Measurements from ENCODE around the gene IGFLR1.
"Not testable (repeated sequence)": the region's sequence is repeated elsewhere in the genome, so short reads cannot be mapped to it uniquely, and the experiment has no call there.

The IGFLR1 gene

DNA sequence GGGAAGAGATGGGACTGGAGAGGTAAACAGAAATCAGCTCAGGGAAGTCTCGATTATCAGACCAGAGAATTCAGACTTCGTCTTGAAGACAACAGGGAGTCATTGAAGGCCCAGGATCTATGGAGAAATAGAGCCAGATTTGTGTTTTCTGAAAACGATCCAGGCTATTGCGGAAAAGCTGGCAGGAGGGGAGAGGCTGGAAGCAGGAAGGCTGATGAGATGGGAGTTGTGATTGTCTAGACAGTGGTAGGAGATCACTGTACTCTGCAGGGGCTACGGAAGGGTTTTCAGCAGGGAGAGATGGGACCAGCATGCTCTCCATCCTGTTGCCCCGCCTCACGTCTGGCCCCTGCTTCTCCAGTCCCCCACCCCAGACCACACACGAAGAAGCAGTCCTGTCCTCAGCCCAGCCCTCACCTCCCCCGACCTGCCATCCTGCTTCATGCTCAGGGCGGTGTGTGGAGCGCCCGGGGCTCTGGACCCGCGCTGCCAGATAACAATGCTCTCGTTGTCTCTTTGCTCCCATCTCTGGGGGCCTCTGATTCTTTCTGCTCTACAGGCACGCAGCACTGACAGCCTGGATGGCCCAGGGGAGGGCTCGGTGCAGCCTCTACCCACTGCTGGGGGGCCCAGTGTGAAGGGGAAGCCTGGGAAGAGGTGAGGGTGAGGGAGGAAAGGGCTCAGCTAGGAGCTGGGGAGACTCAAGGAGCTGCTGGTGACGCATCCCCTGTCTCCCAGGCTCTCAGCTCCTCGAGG, 35.0 kb upstream of the IGFLR1 start:
- in situ Hi-C loops (cut with MboI; ENCODE audit: low sequenced_read_pairs), result no loop called here

DNA sequence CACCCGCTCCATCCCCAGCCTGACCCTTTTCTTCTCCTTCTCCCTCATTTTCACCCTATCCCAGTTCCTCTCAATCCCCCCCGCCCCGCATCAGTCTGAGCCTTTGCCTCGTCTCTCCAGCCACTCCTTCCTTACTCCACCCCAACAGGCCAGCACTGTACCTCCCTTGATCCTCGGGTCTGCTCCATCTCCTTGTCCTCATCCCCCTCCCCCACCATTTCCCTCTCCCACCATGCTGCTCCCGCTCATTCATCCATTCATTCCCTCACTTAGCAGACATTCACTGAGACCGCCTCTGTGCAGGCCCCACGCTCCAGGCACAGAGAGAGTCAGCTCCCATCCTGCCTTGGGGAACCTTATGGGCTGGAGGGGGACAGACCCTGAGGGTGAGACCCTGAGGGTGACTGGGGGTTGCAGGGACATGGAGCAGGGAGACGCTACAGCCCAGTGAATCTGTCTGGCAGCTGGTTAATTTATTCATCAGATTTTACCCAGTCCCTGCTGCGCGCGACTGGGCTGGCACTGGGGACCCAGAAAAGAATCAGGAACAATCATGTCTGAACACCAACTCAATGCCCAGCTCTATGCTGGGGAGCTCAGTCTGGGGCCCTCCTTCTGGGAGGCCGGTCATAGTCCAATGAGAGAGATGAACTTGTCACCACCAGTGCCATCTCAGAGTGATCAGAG, 34.0 kb upstream of the IGFLR1 start:
- in situ Hi-C loops (cut with MboI; ENCODE audit: low sequenced_read_pairs), result no loop called here

DNA sequence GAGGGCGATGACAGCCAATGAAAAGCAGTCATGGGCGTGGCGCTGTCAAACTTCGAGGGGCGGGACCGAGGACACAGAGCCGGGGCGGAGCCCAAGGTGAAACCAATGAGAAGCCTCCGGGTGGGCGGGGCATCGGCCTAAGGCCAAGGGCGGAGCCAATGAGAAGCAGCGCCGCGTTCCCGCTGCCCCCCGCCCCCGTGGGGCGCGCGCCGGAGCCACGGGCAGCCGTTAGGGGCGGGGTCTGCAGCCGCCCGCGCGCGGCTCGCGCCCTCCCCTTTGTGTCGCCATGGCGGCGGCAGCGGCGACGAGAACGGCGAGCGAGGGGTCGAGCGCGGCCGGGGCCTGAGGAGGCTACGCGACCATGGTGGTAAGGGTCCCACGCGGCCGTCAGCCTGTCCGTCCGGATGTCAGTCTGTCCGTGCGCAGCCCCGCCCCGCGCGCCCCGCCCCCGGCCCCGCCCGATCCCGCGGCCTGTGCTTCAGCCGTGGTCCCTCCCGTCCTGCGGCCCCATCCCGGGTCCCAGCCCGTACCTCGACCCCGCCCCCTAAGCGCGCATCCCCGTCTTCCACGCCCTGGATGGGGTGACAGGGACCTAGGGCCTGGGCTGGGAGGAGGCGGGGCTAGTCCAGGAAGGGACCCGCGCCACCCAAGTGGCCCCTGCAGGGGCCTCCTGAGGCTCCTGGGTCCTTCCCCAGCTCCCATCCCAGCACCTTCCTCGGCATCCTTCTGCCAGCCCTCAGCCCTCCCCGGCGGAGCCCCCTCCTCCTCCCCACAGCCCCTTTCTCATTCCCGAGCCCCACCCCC, 33.2 kb upstream of the IGFLR1 start, which contains the start of gene ARHGAP33:
Gene ARHGAP33, plus strand, starts transcription at position 267 of the 804 bp plus-strand sequence. Its CDS starts 95 bp downstream, at position 362.
- in situ Hi-C loops (cut with MboI; ENCODE audit: low sequenced_read_pairs), result no loop called here

DNA sequence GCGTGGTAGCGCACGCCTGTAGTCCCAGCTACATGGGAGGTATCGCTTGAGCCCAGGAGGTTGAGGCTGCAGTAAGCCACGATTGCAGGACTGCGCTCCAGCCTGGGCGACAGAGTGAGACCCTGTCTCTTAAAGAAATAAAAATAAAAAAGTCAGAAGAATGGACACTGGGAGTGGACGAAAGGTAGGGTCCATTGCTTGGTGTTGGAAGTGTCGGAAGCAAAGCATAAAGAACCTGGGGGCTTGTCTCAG, 32.7 kb upstream of the IGFLR1 start:
- in situ Hi-C loops (cut with MboI; ENCODE audit: low sequenced_read_pairs), result no loop called here

DNA sequence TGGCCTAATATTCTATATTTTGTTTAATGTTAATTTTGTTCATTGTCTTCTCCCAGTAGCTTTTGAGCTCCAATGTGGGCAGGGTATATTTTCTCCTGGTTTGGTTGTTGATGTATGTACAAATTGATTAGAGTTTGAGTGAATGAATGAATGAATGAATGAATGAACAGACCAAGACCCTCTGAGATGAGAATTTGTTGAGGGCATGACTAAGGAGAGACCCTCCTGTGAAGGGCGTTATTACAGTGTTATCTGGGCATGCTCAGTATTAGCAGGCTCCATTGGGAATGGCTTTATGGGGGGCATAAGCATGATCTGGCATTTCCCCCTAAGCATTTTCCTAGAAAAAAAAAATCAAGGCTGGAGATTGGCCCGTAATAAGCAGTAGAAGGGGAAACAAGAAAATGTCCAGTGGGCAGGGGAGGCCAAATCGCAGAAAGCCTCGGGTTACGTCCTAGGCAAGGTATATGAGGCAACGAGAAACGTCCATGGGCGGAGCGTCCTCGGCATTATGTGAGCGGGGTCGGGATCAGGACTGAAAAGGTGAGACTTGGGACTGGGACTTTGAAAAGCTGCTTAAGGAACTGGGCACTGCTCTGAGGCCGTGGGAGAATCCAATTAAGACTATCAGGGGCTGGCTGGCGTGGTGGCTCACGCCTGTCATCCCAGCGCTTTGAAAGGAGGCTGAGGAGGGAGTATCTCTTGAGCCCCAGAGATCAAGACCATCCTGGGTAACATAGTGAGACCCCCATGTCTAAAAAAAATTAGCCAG, 32.2 kb upstream of the IGFLR1 start:
- in situ Hi-C loops (cut with MboI; ENCODE audit: low sequenced_read_pairs), result no loop called here

DNA sequence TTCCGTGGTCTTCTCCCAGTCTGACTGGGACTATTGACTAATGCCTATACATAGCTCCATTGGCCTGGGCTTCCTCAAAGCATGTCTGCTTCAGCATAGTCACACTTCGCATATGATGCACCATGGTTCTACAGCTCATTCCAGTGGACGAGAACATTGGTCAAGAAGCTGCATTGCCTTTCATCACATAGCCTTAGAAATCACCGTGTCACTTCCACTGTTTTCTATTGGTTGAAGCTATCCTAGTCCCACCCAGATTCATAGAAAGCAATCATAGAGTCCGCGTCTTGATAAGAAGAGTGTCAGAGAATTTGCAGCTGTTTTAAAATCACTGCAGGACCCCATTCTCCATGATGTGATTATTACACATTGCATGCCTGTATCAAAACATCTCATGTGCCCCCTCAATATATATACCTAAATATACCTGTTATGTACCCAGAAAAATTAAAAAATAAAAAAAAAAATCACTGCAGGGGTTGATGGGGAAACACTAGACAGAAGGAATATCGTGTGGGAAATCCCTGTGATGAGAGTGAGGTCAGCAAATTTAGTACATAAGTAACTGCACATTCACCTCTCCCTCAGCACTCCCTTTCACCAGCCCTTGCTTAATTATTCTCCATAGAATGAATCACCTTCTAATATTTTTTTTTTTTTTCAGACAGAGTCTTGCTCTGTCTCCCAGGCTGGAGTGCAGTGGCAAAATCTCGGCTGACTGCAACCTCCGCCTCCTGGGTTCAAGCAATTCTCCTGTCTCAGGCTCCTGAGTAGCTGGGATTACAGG, 31.0 kb upstream of the IGFLR1 start:
- in situ Hi-C loops (cut with MboI; ENCODE audit: low sequenced_read_pairs), result no loop called here

DNA sequence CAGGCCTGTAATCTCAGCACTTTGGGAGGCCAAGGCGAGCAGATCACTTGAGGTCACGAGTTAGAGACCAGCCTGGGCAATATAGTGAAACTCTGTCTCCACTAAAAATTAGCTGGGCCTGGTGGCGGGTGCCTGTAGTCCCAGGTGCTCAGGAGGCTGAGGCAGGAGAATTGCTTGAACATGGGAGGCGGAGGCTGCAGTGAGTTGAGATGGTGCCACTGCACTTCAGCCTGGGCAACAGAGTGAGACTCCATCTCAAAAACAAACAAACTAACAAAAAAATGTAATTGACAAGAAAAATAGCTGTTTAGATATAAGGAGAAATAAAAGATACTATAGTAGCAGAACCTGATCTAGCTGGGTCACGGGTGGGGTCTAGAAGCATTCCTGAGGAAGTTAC, 30.1 kb upstream of the IGFLR1 start:
- in situ Hi-C loops (cut with MboI; ENCODE audit: low sequenced_read_pairs), result not testable (repeated sequence)

DNA sequence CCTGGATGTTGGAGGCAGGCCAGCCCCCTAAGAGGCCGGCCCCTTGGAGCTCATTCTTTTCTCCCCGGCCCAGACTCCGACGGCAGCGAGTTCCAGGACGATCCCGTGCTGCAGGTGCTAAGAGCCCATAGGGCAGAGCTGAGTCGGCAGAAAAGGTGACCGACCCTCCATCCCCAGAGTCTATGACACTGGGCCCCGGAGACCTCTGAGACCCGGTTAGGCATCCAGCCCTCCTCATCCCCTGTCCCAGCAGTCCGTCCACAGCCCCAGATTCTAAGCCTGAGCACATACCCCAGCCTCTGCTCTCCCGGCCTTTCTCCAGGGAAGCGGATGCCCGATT, 25.8 kb upstream of the IGFLR1 start:
- in situ Hi-C loops (cut with MboI; ENCODE audit: low sequenced_read_pairs), result no loop called here

DNA sequence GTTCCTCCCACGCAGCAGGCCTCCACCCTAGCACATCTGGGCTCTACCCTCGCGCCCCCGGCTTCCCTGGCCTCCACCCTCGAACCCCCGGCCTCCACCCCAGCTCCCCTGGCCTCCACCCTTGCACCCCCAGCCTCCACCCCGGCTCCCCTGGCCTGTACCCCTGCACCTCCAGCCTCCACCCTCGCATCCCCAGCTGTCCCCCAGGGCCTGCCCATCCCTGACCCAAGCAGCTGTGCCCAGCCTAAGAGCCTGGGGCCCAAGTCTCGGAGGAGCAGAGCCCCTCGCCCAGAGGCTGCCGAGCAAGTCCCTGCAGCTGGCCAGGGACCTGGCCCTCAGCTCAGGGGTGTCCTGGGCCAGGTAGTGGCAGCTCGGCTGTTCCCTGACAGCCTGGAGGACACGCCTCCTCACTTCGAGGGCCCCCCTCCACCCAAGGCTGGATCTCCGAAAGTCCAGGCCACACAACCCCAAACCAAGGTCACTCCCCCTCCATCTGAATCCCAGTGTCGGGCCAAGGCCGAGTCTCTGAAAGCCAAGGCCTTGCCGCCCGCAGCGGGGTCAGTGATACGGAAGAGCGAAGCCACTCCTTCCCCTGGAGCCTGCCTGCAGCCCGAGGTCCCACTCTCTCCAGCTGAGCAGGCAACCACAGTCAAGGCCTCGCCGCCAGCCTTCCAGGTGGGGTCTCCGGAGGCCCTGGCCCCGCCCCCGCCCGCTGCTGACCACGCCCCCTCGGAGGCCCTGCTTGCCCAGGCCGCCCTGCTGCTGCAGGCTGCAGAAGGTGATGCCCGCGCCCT, 25.2 kb upstream of the IGFLR1 start:
- in situ Hi-C loops (cut with MboI; ENCODE audit: low sequenced_read_pairs), result no loop called here

DNA sequence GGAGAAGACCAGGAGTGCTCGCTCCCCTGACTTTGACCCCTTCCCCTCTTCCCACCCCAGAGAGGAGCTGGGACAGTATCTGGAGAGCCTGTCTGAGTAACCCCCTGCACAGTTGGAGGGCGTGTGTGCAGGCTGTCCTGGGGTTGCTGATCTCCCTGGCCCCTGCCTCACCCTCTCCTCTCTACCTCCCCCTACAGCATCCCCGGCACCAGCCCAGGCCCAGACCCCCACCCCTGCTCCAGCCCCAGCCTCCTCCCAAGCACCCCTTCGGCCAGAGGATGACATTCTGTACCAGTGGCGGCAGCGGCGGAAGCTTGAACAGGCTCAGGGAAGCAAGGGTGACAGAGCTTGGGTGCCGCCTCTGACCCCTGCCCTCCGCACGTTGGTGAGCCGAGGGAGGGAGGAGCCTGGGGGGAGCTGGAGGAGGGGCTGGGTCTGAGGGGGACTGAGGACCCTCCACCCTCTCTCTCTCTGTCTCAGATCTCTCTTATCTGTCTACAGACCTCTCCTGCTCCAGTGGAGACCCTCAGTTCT, 24.4 kb upstream of the IGFLR1 start:
- in situ Hi-C loops (cut with MboI; ENCODE audit: low sequenced_read_pairs), result no loop called here

DNA sequence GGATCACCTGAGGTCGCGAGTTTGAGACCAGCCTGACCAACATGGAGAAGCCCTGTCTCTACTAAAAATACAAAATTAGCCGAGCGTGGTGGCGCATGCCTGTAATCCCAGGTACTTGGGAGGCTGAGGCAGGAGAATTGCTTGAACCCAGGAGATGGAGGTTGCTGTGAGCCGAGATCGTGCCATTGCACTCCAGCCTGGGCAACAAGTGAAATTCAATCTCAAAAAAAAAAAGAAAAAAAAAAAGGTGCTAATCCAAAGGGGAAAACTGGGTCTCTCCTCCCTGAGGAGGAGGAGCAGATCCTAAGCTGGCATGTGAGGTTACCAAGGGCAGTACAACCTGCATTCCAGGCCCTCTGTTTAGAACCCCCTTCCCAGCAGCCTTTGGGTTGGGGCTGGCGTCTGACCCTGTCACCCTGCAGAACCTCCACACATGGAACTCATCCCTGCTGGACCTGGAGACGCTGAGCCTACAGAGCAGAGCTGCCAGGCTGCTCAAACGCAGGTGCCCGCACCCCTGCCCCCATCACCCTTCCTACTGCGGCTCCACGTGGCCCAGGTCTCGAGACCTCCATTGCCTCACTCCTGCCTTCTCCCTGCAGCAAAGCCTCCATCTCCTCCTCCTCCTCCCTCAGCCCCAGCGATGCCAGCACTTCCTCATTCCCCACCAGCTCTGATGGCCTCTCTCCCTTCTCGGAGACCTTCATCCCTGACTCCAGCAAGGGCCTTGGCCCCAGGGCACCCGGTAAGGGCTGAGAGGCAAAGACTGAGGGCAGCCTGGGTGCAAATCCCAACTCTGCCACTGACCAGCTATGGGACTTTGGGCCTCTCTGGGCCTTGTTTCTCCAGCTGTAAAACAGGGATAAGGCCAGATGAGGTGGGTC, 22.4 kb upstream of the IGFLR1 start:
- in situ Hi-C loops (cut with MboI; ENCODE audit: low sequenced_read_pairs), result no loop called here

DNA sequence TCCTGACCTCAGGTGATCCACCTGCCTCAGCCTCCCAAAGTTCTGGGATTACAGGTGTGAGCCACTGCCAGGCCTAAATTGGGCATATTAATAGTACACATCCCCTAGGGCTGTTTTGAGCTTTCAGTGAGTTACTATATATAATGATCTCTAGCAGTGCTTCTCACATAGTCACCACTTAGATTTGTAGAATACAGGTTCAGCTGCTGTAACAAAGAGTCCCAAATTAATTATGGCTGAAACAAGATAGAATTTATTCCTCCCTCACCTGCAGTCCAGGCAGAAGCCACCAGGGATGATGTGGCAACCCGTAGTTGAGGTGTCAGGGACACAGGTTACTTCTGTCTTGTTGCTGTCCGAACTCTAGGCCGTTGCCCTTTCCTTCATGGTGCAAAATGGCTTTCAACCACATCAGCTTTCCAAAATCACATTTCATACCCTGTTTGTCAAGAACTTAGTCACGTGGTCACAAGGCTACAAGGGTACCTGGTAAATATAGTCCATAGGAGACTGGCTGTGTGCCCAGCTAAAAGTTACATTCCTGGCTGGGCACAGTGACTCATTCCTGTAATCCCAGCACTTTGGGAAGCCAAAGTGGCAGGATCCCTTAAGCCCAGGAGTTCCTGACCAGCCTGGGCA, 18.6 kb upstream of the IGFLR1 start:
- in situ Hi-C loops (cut with MboI; ENCODE audit: low sequenced_read_pairs), result no loop called here

DNA sequence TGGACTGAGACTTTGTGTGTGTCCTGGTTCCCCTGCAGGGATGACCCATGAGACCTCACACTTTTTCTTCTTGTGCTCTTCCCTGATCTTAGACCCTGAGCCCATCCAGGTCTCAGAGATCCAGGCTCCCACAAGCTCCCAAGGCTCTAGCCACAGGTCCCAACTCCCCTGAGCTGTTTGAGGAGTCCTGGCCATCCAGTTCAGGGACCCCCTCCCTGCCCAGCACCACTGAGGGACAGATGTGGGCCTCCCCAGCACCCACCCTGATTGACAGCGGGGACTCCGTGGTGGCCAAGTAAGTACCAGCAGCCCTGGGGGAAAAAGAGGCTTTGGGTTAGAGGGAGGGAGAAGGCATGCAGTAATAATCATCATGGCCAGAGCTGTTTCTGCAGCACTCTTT, 17.4 kb upstream of the IGFLR1 start:
- in situ Hi-C loops (cut with MboI; ENCODE audit: low sequenced_read_pairs), result no loop called here

DNA sequence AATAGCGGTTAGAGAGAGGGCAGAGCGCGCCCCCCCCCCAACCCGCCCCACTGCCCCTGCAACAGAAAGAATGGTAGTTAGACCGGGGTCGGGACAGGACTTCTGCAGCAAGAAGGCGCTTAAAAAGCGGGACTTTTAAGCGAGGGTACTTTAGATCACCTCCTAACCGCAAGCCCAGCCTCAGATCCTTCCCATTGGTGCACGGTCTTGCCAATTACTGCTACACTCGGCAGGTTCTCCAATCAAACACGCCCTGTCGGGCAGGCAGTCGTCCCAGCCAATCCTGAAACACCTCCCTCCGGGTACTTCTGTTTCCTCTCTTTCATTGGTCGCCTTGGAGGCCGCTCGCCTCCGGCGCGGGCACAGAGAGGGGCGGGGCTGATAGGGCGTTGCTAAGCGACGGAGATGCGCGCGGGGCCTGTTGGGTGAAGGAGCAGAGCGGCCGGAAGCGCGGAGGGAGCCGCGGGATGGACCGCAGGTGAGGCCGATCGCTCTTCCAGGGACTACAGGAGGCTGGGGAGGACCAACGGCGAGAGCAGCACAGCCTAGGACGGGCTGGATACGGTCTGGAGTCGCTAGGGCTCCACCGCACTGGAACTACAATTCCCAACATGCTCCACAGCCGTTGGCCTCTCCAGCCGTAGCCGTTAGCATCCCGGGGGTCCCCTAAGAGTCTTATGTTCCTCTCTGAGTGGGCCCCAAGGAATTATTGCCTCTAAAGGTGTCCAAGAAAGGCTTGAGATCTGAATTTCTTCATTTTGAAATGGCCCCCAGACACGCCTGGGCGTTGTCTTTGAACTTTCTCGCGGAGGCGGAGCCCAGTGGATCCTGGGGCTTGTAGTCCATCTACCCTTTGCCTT, 15.7 kb upstream of the IGFLR1 start, which contains the start of gene PROSER3:
Gene PROSER3, plus strand, starts transcription at position 428 of the 860 bp plus-strand sequence. Its CDS starts 40 bp downstream, at position 468.
- in situ Hi-C loops (cut with MboI; ENCODE audit: low sequenced_read_pairs), result no loop called here

DNA sequence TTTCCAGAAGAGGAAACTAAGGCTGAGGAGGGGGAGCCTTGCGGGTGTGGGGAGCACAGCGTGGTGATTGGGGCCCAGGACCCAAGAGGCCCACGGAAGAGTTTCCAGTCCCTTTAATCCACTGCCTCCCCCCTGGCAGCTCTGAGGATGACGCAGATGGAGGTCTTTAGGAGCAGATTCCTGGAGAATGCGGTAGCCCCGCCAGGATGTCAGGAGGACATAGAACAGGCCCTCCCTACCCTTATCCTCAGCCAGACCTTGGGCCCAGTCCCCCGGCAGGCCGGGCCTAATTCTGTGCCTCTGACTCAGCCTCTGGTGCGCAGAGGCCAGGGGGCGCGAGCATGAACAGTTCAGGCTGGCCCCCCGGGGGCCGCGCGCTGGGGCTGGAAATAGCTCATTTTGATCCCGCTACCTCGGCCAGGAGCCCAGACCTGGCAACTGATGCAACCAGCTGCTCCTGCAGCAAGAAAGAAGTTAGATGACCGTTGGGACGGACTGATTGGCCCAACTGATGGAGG, 15.0 kb upstream of the IGFLR1 start:
- in situ Hi-C loops (cut with MboI; ENCODE audit: low sequenced_read_pairs), result no loop called here

DNA sequence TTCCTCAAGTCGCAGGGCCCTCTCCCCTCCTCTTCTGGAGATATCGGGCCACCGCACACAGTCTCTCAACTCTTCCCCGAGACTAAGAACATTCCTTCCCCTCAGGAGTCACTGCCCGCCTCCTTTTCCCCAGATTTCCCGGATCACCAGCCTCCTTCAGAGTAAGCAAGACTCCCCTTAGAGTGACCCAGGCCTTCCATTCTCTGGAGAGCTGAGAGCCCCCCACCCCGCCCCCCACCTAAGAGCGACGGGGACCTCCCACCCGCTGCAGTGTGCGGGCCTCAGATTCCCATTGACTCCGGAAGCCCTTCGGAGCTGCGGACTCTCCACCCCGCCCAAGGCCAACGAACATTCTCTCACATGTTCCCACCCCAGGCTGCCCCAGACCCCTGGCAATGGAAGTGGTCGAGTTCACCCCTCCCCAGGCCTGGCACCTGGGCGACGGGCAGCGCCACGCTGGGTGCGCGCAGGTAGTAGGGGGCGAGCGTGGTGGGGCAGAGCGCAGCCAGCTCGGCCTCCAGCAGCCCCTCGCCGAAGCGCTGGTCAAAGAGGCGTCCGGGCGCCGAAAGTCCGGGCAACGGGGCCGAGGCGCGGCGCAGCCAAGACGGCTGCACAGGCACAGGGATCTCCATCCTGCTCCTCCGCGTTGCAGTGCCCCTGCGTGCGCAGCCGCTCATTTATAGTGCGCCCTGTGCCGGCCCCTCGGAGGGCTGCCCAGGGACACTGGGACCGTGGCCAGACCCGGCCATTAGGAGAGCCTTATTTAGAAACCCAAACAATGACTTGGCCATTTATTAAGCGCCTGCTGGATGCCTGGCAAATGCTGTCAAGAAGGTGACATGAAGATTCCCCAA, 14.4 kb upstream of the IGFLR1 start, which contains the start of gene HSPB6:
Gene HSPB6, minus strand, starts transcription at position 653 of the 854 bp plus-strand sequence. Its CDS starts 21 bp downstream, at position 632.
- in situ Hi-C loops (cut with MboI; ENCODE audit: low sequenced_read_pairs), result no loop called here

Data from hTERT RPE-1 (cell line).